ENCODE results near the gene EMP2.

DNA sequence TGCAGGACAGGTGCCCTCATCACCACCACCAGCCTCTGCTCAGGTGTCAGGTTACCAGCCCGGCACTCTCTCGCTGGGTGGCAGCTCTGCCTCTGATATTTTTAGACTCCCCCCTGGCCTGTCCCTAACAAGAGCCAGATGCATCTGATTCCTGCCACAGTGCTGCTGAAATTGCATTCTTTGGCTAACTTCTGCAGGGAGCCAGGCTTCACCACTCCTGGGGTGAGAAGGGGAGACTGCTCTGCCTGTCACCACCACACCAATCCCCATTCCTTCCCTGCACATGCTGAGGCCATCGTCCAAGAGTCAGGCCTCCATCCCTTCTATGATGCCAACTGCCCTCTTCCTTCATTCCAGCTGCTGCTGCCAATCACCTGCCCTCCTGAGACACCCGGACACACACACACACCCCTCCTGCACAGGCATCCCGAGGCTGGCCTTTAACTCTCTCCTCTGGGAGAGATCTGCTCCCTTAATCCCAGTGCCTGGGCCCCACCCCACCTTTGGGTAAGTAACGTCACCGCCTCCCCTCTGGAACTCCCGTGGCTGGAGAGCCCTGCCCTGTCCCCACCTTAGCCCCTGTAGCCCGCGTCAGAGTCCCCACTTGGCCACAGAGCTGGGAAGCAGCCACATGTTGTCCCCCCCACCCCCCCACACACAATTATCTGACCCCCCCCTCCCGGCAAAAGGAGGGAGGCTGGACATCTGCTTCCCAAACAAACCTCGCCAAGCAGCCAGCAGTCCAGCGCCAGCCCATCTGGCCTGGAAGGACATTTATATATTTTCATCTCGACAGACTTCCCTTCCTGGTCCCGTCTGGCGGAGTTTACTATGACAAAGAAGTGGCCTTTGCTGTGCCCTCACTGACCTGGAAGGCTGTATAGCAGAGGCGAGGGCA lies 2.8 kb downstream of the EMP2 start:
- TF ChIP-seq POLR2AphosphoS5 (IDR thresholded peaks at IDR 0.05; ENCODE audit: low read depth, low read length), result no peak
- no peak for TF ChIP-seq REST (IDR thresholded peaks at IDR 0.05; ENCODE audit: insufficient read depth in 1 of 2, low read depth in 2 of 2, low read length in 2 of 2)

Measured in PFSK-1 (cell line).